Measurements from ENCODE around the gene STYXL1.

- TF ChIP-seq CTCF (IDR thresholded peaks at IDR 0.05; ENCODE audit: insufficient read depth, low read depth, low read length) (no peak), EZH2 (IDR thresholded peaks at IDR 0.05; ENCODE audit: insufficient read depth, low read length) (no peak)
Measured at GRCh38 chr7:76062254-76062653, 14.5 kb upstream of the STYXL1 start.

Measured in astrocyte (in vitro differentiated cells and primary cell).